Vagina (tissue), 2 donors: ENCODE measurements around the gene NEUROD4. TPM values are rescaled to one million over a fixed set of nuclear protein-coding genes. Genes with fewer than 3 reads are reported as not detected.

Experiments
- DNase-seq, 2 donors: peaks; one replicate each; pipeline ENCODE4 v3.0.0-alpha.2; 2017; ENCODE audit errors: extremely low spot score in 2 of 2
- H3K27ac ChIP-seq: fragments of 200-600 bp; sonication (generic); one replicate; pipeline ENCODE4 v1.5.1; 2019
- H3K27me3 ChIP-seq: fragments of 200-600 bp; sonication (generic); one replicate; pipeline ENCODE4 v1.5.1; 2019
- H3K36me3 ChIP-seq, 2 donors: fragments of 200-600 bp; sonication (generic); one replicate each; pipeline ENCODE4 v1.5.1; 2017 to 2019
- H3K4me1 ChIP-seq: fragments of 200-600 bp; sonication (generic); one replicate; pipeline ENCODE4 v1.5.1; 2019
- H3K4me3 ChIP-seq, 2 donors: fragments of 200-600 bp; sonication (generic); 1 replicate in 1 of 2; 2 replicates in 1 of 2; pipeline ENCODE4 v1.5.1; 2016 to 2019
- H3K9me3 ChIP-seq: fragments of 200-600 bp; sonication (generic); one replicate; pipeline ENCODE4 v1.5.1; 2019
- CTCF ChIP-seq, 3 experiments: fragments of 450-650 bp in 2 of 3; fragments of 200-600 bp in 1 of 3; sonication (generic) in 1 of 3; IDR thresholded peaks; one replicate each; pipeline ENCODE4 v1.5.1; 2017 to 2019; ENCODE audit warnings: antibody characterized with exemption in 3 of 3, mild to moderate bottlenecking in 2 of 3, moderate library complexity in 2 of 3
- POLR2A ChIP-seq, 2 donors: fragments of 450-650 bp; IDR thresholded peaks; one replicate each; pipeline ENCODE4 v1.6.1; 2017; ENCODE audit warnings: antibody characterized with exemption in 2 of 2, mild to moderate bottlenecking in 2 of 2, moderate library complexity in 2 of 2
- POLR2AphosphoS5 ChIP-seq, 2 donors: sonication (generic); formaldehyde crosslinking; IDR thresholded peaks; one replicate each; pipeline ENCODE4 v1.9.0; 2017; ENCODE audit warnings: antibody characterized with exemption in 2 of 2, mild to moderate bottlenecking in 2 of 2, low read depth in 1 of 2; ENCODE audit not compliant: insufficient read depth in 1 of 2
- intact Hi-C: fragments of 100-400 bp; cut with DNase I; formaldehyde crosslinking; loops from one replicate; pipeline ENCODE4 v1.15.1; 2023
- total RNA-seq: library from RNA; depleted of rRNA; stranded (reverse); fragments of >200 nt; gene quantifications from one replicate; pipeline ENCODE4 v1.2.3, GENCODE V29; 2016

Gene NEUROD4
- total RNA-seq, 1 donor from 2014 or later, result not detected

DNA sequence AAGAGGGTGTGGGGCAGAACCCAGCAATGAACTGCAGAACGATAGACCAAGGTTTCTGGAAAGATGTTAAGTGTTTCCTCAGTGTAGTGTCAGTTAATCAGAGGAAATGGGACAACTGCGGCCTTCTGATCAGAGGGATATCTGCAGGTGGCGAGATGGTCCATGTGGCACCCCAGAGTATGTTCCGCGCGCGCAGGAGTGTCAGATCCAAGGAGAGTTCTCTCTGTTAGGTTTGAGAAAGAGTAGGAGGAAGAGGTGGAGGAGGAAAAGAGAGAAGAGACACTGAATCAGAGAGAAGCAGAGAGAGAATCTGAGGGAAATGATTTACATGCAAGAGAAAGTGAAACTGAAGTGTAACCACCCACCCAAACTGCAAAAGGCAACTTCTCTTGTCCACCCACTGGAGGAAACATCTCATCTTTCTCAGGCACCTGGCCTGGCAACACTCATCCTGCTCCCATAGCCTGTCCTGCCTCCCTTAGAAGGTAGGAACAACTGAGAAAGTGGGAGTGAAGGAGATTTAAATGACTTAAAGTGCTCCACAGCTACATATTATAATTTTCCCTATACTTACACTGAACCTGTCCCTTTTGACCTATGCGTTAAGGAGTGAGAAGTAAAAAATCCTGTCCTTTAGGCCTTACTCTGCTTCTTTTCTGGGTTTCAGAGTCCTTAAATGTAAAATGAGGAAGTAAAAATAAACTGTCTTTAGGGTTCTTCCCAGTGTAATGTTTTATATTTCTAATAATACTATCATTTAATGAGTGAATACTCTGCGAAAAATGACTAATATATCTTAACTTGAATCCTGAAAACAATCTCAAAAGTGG is 28.4 kb upstream of the NEUROD4 start:
- H3K36me3 ChIP-seq, result no peaks in the 10 kb centered on the region
- H3K9me3 ChIP-seq, result no peaks in the 10 kb centered on the region
- H3K4me1 ChIP-seq, result peaks cover 12% of the 10 kb centered on the region
- no peak for TF ChIP-seq POLR2AphosphoS5 (IDR thresholded peaks at IDR 0.05; ENCODE audit: insufficient read depth in 1 of 2, low read depth in 1 of 2)
- TF ChIP-seq CTCF (IDR thresholded peaks at IDR 0.05), result no peak
- no peak for TF ChIP-seq POLR2A (IDR thresholded peaks at IDR 0.05)
- H3K27ac ChIP-seq, result no peak overlapping the region
- intact Hi-C loops, result no loop called here
- no peak for DNase-seq
- H3K4me3 ChIP-seq, result no peak overlapping the region
- no peaks in the 10 kb centered on the region for H3K27me3 ChIP-seq

DNA sequence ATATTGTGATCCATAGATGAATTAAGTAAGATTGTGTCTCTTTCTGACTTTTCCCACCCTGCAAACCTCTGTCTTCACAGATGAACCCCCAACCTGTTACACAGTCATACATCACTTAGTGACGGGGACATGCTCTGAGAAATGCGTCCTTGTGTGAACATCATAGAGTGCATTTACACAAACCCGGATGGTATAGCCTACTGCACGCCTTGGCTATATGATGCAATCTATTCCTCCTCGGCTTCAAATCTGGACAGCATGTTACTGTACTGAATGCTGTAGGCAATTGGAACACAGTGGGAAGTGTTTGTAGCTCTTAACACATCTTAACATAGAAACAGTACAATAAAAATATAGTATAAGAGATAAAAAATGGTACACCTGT is 27.8 kb upstream of the NEUROD4 start:
- intact Hi-C loops, result no loop called here
- no peaks in the 10 kb centered on the region for H3K36me3 ChIP-seq
- no peaks in the 10 kb centered on the region for H3K27me3 ChIP-seq
- H3K9me3 ChIP-seq, result no peaks in the 10 kb centered on the region
- no peak for DNase-seq
- TF ChIP-seq CTCF (IDR thresholded peaks at IDR 0.05) (no peak), POLR2A (IDR thresholded peaks at IDR 0.05) (no peak), POLR2AphosphoS5 (IDR thresholded peaks at IDR 0.05; ENCODE audit: insufficient read depth in 1 of 2, low read depth in 1 of 2) (no peak)
- H3K27ac ChIP-seq, result no peak overlapping the region
- peaks cover 12% of the 10 kb centered on the region for H3K4me1 ChIP-seq
- no peak overlapping the region for H3K4me3 ChIP-seq

DNA sequence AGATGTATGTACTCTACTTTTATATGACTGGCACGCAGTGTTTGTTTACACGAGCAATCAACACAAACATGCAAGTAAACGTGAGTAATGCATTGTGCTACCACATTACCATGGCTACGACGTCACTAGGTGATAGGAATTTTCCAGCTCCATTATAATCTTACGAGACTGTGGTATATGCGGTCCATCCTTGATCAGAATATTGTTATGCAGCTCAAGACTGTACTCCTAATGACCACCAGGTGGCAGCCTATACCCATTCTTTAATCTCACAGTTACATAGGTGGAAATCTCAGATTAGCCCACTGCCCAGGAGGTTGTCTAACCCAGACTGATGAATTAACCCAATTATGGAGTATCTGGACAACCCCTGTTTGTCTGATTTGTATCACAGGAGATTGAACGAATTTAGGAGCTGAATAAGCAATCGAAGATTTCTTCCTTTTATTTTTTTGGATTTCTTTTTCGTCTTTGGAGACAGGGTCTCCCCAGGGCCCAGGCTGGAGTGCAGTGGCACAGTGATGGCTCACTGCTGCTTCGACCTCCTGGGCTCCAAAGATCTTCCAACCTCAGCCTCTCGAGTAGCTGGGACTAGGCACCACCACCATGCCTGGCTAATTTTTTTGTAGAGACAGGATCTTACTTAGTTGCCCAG is 26.5 kb upstream of the NEUROD4 start:
- no peaks in the 10 kb centered on the region for H3K36me3 ChIP-seq
- no peaks in the 10 kb centered on the region for H3K9me3 ChIP-seq
- no peaks in the 10 kb centered on the region for H3K27me3 ChIP-seq
- no peak for DNase-seq
- peaks cover 11% of the 10 kb centered on the region for H3K4me1 ChIP-seq
- intact Hi-C loops, result no loop called here
- H3K4me3 ChIP-seq, result no peak overlapping the region
- no peak for TF ChIP-seq POLR2A (IDR thresholded peaks at IDR 0.05)
- TF ChIP-seq POLR2AphosphoS5 (IDR thresholded peaks at IDR 0.05; ENCODE audit: insufficient read depth in 1 of 2, low read depth in 1 of 2), result no peak
- TF ChIP-seq CTCF (IDR thresholded peaks at IDR 0.05), result peak; percentile 73 to 87 (median 85)
- no peak overlapping the region for H3K27ac ChIP-seq

DNA sequence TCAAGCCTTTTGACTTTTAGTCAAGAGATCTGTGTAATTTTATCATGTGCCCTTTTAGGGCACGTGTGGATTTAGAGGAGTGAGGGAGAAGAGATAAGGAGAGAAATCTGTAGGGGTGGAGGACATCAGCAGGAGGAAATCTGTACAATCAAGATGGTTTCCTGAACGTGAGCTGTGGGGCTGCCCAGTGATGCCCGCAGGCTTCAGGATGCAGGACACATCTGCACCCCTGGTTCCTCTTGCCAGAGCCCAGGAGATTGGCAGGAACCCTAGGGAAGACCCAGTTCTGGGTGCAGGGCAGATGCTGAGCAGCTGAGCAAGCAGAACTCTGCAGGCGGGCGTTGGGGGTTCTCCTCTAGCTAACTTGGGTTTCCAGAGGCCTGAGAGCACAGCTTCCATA is 23.6 kb upstream of the NEUROD4 start:
- H3K9me3 ChIP-seq, result no peaks in the 10 kb centered on the region
- no peak for DNase-seq
- H3K36me3 ChIP-seq, result no peaks in the 10 kb centered on the region
- no peaks in the 10 kb centered on the region for H3K27me3 ChIP-seq
- intact Hi-C loops, result no loop called here
- H3K27ac ChIP-seq, result no peak overlapping the region
- H3K4me1 ChIP-seq, result no peaks in the 10 kb centered on the region
- H3K4me3 ChIP-seq, result no peak overlapping the region
- TF ChIP-seq POLR2AphosphoS5 (IDR thresholded peaks at IDR 0.05; ENCODE audit: insufficient read depth in 1 of 2, low read depth in 1 of 2) (no peak), CTCF (IDR thresholded peaks at IDR 0.05) (no peak), POLR2A (IDR thresholded peaks at IDR 0.05) (no peak)
